SK-N-MC (cell line): Measurements from ENCODE around the gene TMTC4.

Source experiments
- EZH2 ChIP-seq: fragments of 200-600 bp; sonication (generic); IDR thresholded peaks from one replicate; pipeline ENCODE4 v1.6.1; 2017; ENCODE audit warnings: antibody characterized with exemption
- POLR2AphosphoS5 ChIP-seq: IDR thresholded peaks from 2 replicates; pipeline ENCODE4 v1.6.1; 2012; ENCODE audit warnings: mild to moderate bottlenecking, low read depth, low read length, borderline replicate concordance

GRCh38 chr13:100667894-100668293 is 6.7 kb downstream of the TMTC4 start:
- TF ChIP-seq POLR2AphosphoS5 (no peak), EZH2 (no peak)
